Stimulated activated CD8-positive, alpha-beta memory T cell treated with anti-CD3 and anti-CD28 coated beads, Interleukin-4, amount 100 ng/mL, for 48 hours (primary cell): ENCODE results near the gene HDAC11.
"Not testable (repeated sequence)": the region's sequence is repeated elsewhere in the genome, so short reads cannot be mapped to it uniquely, and the experiment has no call there.

Source experiments
- DNase-seq: peaks from one replicate; pipeline ENCODE4 v3.0.0-alpha.2; 2020

The HDAC11 gene

GRCh38 chr3:13508496-13508895, 28.4 kb downstream of the HDAC11 start:
- DNase-seq: no peak

DNA sequence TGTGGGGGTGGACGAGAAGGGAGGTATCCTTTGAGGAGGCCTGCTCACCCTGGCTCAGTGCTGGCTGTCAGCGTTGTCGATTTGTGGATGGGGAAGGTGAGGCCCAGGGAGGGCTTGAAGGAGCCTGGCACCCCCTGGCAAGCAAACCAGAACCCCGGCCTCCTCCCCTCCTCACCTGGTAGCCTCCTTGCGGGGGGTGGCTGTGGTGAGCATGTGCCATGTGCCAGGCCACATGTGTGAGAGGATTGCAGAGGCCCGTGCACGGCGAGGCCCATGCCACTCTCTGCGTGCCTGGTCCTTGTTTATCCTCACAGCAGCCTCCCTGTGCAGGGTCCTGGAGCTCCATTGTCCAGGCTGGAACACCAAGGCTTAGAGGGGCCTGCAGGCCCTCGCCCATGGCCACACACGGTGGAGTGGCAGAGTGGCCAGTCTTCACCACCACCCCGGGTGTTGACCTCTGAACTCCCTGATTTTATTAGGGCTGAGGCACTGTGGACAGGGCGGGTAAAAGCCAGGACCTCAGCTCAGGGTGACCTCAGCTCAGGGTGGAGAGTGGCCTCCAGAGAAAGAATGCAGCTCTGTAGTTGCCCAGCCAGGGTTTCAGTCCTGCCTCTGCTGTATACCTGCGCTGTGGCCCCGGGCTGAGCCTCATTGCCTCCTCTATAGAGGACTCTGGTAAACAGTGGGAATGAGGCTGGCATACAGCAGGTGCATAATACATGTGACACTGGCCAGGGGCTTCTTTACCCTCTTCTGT, 29.1 kb downstream of the HDAC11 start:
- DNase-seq: no peak

DNA sequence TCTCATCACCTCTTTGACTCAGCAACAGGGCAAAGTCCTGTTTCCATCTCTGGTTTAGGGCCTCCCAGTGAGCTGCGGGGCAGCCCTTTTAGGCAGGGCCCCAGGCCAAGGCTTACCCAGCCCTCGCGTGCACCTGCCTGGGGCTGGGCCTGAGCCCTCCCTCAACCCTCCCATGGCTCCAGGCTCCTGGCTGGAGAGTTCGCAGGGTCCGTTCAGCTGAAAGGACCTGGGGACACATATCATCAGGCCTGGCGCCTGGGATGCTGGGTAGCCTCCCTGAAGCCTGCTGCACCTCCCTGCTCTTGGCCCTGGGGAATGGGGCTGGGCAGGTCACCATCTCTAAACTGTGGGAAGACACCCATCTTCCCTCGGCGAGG, 29.7 kb downstream of the HDAC11 start:
- no peak for DNase-seq

DNA sequence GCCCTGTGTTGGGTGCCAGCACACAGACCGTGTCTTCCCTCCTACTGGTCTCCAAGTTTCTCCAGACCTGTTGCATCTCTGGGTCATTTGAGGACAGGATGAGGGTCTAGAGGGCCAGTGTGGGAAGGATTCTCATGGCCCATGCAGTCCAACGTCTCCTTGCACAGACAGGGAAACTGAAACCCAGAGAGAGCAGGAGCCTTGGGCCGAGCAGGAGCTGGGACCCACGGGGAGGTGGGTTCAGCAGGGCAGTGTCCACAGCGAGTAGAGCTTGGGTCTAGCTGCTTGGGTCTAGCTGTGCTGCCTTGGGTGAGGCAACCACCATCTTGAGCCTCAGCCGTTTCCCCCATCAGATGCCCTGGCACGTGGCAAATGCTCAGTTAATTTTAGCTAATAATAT, 32.3 kb downstream of the HDAC11 start:
- no peak for DNase-seq

DNA sequence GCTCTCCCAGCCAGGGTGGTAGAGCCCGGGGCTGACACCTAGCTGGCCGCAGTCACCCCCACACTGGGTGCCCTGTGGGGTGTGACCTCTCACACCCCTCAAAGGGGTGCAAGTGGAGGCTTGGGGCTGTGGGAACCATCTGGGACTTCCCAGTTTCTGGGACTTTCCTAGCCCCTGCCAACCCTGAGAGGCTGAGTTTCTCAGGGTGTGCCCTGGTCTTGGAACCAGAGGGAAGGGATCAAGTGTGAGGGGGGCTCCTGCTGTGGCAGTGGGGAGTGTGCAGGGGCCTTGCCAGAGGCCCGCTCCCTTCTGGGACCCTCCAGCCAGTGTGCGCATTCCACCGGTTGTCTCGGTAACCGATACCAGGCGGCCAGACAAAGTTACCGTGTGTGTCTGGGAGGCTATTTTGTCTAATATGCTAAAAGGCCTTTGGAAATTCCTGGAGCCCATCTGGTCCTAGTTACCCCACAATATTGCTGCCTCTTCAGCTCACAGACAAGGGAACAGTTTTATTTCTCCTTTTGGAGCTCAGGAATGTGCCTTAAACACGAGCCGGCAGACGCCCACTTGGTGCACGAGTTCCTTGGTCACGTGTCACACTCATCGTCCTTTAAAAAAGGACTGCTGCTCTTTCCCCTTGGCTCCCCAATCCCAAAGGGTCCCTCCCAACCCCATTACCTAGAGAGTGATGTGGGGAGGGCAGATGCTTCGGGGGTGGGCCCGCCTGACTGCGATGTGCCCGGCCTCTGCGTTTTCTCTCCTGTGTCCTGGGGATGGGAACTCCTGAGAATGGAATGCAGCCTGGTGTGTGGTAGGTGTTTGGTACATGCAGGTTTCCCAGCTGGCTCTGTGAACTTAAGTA, 33.2 kb downstream of the HDAC11 start:
- DNase-seq: no peak

GRCh38 chr3:13513913-13514517, 33.9 kb downstream of the HDAC11 start:
- no peak for DNase-seq

DNA sequence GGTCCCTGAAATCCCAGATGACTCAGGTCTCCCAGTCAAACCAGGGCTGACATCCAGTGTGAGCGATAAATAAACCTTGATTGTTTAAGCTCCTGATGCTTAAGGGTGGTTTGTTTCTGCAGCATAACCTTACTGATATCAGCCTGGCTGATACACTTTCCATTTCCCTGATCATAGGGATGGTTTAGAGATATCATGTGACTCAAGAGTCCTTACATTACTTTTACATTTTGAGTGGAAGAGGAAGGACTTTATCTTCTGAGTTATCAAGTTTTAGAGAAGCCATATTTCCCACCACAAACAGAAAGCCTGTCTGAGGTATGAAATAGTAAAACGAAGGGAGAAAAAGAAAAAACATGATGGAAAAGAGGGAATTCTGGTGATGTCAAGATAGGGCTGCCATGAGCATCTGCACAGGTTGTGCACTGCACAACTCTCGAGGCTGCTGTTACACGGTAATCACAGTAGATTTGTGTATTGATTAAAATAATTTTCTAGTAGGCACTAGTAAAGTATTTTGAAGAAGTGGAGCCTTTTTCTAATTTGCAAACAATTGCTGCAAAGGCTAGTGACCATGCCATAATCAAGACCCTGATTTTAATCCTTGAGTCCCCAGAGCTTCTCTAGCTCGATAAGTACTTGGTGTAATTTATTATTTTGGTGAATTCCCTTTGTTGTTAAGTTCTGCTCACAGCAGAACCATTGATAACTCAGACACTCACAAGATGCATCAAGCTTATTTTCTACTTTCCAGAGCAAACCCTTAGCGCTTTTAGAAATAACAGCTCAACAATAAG, 34.7 kb downstream of the HDAC11 start:
- DNase-seq: no peak

GRCh38 chr3:13515786-13516759, 36.0 kb downstream of the HDAC11 start:
- DNase-seq: no peak

DNA sequence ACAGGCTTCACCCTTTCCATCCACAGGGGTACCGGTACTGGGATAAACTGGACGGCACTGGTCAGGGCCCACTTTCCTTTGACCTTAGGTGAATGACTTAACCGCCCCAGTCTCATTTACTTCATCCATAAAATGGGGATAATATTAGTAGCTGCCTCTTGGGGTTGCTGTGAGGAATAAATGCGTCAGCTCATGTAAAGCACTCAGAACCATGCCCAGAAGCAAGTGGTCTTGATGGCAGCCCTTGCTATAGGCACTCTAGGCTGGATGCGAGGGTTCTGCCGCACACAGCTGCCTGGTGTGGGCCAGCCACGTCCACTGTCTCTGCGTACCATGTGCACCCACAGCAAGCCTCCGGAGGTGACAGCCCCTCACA, 36.6 kb downstream of the HDAC11 start:
- no peak for DNase-seq

- no peak for DNase-seq
These were observed 37.3 kb downstream of the HDAC11 start for GRCh38 chr3:13517253-13517977.

- DNase-seq: no peak
These were observed 38.4 kb downstream of the HDAC11 start for GRCh38 chr3:13518516-13518953.

DNA sequence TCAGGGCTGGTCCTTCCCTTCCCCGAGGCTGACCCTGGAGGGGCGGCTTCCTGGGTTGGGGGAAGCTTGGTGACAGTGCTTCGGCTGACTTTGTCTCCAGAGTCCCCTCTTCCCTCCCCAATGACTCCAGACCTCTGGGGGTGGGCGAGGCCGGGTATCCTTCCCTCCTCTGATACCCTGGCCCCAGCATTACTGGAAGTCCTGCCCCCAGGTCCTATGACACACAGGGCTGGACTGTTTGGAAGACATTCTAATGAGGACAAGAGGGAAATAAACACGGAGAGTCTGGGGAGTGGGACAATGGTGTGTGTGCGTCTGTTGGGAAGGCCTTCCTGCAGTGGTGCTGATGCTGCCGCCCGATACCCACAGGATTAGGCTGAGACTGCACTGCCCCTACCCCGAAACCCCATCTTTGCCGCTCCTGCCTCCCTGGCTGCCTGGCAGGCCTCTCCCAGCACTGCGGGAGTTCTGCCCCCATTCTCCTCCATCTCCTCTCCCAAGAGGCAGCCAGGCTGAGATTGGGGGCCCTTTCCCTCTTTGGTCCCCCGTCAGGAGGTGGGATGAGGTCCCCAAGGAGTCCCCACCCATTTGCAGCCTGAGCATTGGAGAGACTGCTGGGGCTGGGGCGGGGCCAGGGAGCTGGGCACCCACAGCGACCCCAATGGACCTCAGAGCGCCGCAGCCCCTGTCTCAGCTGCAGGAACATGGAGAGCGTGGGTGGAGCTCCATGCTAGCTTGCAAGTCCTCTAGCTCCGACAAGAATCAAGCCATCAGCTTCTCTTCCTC, 39.1 kb downstream of the HDAC11 start:
- no peak for DNase-seq

GRCh38 chr3:13520326-13520880, 40.3 kb downstream of the HDAC11 start:
- DNase-seq: no peak

GRCh38 chr3:13521309-13521708, 41.2 kb downstream of the HDAC11 start:
- DNase-seq: no peak

DNA sequence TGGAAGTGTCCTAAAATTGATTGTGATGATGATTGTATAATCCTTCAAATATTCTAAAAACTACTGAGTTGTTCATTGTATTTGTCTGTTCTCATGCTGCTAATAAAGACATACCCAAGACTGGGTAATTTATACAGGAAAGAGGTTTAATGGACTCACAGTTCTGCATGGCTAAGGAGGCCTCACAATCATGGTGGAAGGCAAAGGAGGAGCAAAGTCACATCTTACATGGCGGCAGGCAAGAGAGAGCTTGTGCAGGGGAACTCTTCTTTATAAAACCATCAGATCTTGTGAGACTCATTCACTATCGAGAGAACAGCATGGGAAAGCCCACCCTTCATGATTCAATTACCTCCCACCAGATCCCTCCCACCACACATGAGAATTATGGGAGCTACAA, 41.6 kb downstream of the HDAC11 start:
- DNase-seq: not testable (repeated sequence)

DNA sequence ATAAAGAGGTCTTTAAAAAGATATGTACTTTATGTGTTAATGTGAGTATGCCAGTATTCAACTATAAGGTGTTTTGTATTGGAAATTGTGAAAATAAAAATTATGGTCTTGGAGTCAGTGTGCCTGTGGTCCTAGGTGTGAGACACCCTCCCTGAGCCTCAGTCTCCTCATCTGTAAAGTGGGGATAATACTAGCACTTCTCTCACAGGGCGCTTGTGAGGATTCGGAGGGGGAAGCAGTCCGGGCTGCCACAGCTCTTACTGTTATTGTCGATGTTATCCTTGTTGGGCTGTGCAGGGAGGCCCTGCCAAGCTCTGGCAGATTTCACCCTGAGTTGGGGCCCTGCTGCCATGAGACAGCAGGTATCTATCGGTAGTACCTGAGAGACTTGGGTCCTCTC, 42.1 kb downstream of the HDAC11 start:
- DNase-seq: no peak

GRCh38 chr3:13524979-13525669, 45.0 kb downstream of the HDAC11 start:
- no peak for DNase-seq

DNA sequence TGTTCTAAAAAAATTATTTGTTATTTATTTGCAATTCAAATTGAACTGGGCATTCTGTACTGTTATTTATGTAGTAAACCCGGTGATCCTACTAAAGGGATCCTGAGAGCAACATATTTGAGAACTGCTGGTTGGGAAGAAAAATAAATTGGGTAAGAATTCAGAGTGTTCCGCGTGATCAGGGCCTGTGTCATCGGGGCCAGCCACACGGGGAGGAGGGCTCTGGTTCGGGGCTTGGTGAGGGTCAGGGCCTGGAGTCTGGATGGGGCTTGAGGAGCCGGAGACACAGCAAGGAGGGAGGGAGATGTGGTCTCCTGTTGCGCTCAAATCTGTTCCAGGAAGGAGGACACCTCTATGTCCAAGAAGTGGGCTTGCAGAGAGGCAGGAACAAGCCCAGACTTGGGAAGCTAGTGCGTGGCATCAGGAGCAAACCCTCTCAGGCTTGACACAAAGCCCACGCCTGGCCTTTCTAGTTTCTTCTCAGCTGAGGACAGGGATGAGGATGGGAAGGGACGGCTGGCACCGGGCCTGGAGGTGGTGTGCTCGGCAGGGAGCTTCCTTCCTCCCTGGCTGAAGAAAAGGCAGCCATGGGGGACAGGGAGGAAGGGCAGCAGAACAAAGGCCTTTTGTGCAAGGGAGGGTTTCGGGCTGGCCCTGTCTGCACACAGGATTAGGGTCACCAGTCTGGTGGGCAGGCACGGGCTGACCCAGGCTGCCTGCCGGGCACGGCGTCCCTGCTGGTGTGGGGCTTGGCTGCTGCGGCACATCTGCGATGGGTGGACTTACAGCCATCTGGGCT, 45.9 kb downstream of the HDAC11 start:
- no peak for DNase-seq

GRCh38 chr3:13526626-13526949, 46.5 kb downstream of the HDAC11 start:
- DNase-seq: no peak
